Osteoblast (primary cell): ENCODE results near the gene WDR45B. TPM values are rescaled to one million over a fixed set of nuclear protein-coding genes. Genes with fewer than 3 reads are reported as not detected.
"Not testable (repeated sequence)": the region's sequence is repeated elsewhere in the genome, so short reads cannot be mapped to it uniquely, and the experiment has no call there.

Source experiments
- DNase-seq: peaks from one replicate; pipeline ENCODE4 v3.0.0; 2011; ENCODE audit warnings: low spot score, mixed read lengths; ENCODE audit not compliant: insufficient read length; ENCODE audit errors: missing footprints
- H2AFZ ChIP-seq: 2 replicates; pipeline ENCODE4 v1.6.0; 2011; ENCODE audit warnings: mild to moderate bottlenecking, low read length
- H3K27ac ChIP-seq: 2 replicates; pipeline ENCODE4 v1.5.1; 2011; ENCODE audit warnings: mild to moderate bottlenecking, low read depth, low read length, moderate library complexity
- H3K27me3 ChIP-seq: 2 replicates; pipeline ENCODE4 v1.6.0; 2012; ENCODE audit warnings: mild to moderate bottlenecking, control low read depth, inconsistent platforms, low read length, moderate library complexity; ENCODE audit not compliant: insufficient read depth
- H3K36me3 ChIP-seq: 2 replicates; pipeline ENCODE4 v1.5.1; 2011; ENCODE audit warnings: mild to moderate bottlenecking, low read length, control low read depth, moderate library complexity; ENCODE audit not compliant: insufficient read depth
- H3K4me1 ChIP-seq: 2 replicates; pipeline ENCODE4 v1.5.1; 2011; ENCODE audit warnings: mild to moderate bottlenecking, low read length, control low read depth, moderate library complexity; ENCODE audit not compliant: insufficient read depth
- H3K4me2 ChIP-seq: 2 replicates; pipeline ENCODE4 v1.6.0; 2011; ENCODE audit warnings: mild to moderate bottlenecking, low read length; ENCODE audit not compliant: insufficient read depth
- H3K4me3 ChIP-seq: fragments of 200-600 bp; sonication (generic); 3 replicates; pipeline ENCODE4 v1.5.1; 2012; ENCODE audit warnings: mild to moderate bottlenecking, low read length, inconsistent platforms; ENCODE audit not compliant: insufficient read depth
- H3K79me2 ChIP-seq: 2 replicates; pipeline ENCODE4 v1.6.0; 2012; ENCODE audit warnings: mild to moderate bottlenecking, low read length, control low read depth, inconsistent platforms; ENCODE audit not compliant: insufficient read depth
- H3K9me3 ChIP-seq: 2 replicates; pipeline ENCODE4 v1.5.1; 2011; ENCODE audit warnings: low read depth, low read length, control low read depth
- H4K20me1 ChIP-seq: 2 replicates; pipeline ENCODE4 v1.6.0; 2012; ENCODE audit warnings: mild to moderate bottlenecking, low read length, control low read depth; ENCODE audit not compliant: insufficient read depth
- total RNA-seq: library from RNA; depleted of rRNA; stranded (reverse); fragments of >200 nt; gene quantifications from 2 replicates; pipeline ENCODE4 v1.2.3, GENCODE V29; 2012
- TF ChIP-seq, protein P1 (sequence below): IDR thresholded peaks from 2 replicates; pipeline ENCODE4 v1.5.1; 2011; ENCODE audit warnings: mild to moderate bottlenecking, low read depth, low read length, moderate library complexity; ENCODE audit errors: extremely low read depth

The WDR45B gene
- total RNA-seq, 1 donor: 66.2 TPM

DNA sequence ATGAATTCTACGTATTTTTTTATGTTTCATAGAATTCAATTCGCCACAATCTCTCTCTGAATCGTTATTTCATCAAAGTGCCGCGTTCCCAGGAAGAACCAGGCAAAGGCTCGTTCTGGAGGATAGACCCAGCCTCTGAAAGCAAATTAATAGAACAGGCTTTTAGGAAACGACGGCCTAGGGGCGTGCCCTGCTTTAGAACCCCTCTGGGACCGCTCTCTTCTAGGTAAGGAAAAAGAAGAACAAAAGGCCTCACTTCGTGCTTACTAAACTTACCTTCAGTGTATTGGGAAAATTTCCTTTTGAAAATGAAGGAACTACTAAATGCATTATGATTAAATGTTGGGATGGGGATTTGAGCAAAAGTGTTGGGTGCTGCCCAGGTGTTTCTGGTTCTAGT is 65.5 kb downstream of the WDR45B start:
- peak overlapping the region; percentile 15 for H3K27ac ChIP-seq

DNA sequence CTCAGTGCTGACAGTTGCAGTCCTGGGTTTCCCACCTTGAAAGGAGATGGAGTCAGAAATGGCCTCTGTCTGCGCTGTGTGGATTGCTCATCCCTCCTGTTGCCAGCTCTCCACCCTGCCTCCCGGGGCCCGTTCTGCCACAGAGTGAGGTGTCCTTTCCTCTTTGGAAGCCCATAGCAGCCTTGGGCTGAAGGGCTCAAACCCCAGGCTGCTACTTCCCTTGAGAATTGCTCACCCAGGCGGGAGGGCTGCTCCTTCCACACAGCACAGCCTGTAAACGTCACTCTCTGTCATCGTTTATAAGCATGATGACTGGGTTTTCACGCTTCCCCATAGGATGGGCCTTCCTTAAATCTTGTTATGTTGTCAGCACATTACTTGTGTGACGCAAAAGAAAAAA is 66.0 kb downstream of the WDR45B start:
- H3K79me2 ChIP-seq: peaks cover 8% of the 10 kb centered on the region
- peak overlapping the region; percentile 15 for H3K27ac ChIP-seq
- H3K4me1 ChIP-seq: peaks cover 9% of the 10 kb centered on the region
- peaks cover 3% of the 10 kb centered on the region for H4K20me1 ChIP-seq
- TF ChIP-seq, protein P1, sequence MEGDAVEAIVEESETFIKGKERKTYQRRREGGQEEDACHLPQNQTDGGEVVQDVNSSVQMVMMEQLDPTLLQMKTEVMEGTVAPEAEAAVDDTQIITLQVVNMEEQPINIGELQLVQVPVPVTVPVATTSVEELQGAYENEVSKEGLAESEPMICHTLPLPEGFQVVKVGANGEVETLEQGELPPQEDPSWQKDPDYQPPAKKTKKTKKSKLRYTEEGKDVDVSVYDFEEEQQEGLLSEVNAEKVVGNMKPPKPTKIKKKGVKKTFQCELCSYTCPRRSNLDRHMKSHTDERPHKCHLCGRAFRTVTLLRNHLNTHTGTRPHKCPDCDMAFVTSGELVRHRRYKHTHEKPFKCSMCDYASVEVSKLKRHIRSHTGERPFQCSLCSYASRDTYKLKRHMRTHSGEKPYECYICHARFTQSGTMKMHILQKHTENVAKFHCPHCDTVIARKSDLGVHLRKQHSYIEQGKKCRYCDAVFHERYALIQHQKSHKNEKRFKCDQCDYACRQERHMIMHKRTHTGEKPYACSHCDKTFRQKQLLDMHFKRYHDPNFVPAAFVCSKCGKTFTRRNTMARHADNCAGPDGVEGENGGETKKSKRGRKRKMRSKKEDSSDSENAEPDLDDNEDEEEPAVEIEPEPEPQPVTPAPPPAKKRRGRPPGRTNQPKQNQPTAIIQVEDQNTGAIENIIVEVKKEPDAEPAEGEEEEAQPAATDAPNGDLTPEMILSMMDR: no peak
- H2AFZ ChIP-seq: no peak overlapping the region
- no peaks in the 10 kb centered on the region for H3K9me3 ChIP-seq
- DNase-seq: peak; percentile 97
- H3K27me3 ChIP-seq: no peaks in the 10 kb centered on the region
- peaks cover 41% of the 10 kb centered on the region for H3K36me3 ChIP-seq
- H3K4me3 ChIP-seq: no peak overlapping the region
- no peak overlapping the region for H3K4me2 ChIP-seq

More for the DNA sequence above, 65.5 kb downstream of the WDR45B start:
- DNase-seq: peak; percentile 71
- peaks cover 43% of the 10 kb centered on the region for H3K36me3 ChIP-seq
- no peaks in the 10 kb centered on the region for H3K27me3 ChIP-seq
- no peaks in the 10 kb centered on the region for H3K9me3 ChIP-seq
- H2AFZ ChIP-seq: no peak overlapping the region
- peaks cover 8% of the 10 kb centered on the region for H3K79me2 ChIP-seq
- peaks cover 9% of the 10 kb centered on the region for H3K4me1 ChIP-seq
- H4K20me1 ChIP-seq: peaks cover 3% of the 10 kb centered on the region
- H3K4me3 ChIP-seq: no peak overlapping the region
- TF ChIP-seq, protein P1: no peak
- no peak overlapping the region for H3K4me2 ChIP-seq

DNA sequence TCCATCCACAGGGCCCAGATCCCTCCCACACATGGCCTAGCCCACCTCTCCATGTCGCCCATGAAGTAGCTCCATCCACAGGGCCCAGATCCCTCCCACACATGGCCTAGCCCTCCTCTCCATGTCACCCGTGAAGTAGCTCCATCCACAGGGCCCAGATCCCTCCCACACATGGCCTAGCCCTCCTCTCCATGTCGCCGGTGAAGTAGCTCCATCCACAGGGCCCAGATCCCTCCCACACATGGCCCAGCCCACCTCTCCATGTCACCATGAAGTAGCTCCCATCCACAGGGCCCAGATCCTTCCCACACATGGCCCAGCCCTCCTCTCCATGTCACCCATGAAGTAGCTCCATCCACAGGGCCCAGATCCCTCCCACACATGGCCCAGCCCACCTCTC is 68.3 kb downstream of the WDR45B start:
- H4K20me1 ChIP-seq, H3K27ac ChIP-seq, H3K27me3 ChIP-seq, H3K4me2 ChIP-seq, H2AFZ ChIP-seq, H3K4me1 ChIP-seq, H3K9me3 ChIP-seq, DNase-seq, H3K4me3 ChIP-seq: not testable (repeated sequence)
- Histone ChIP-seq H3K36me3 (peaks cover 36% of the 10 kb centered on the region), H3K79me2 (peaks cover 11% of the 10 kb centered on the region)

DNA sequence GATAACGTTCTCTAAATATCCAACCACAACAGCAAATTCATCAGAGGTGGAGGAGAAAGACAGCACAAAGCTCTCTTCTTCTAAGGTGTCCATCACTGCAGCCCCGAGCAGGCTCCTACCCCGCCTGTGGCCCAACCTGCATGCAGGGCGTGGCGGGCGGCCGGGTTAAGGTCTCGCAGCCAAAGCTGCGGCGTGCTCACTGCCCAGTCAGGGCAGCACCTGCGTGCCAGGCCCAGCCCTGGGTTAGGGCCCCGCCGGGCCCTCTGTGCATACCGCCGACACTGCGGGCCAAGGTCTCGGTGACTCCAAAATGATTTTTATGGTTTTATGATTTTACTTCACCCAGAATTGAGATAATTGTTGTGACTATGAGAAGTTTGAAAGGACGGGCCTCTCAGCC is 70.9 kb downstream of the WDR45B start:
- DNase-seq: peak; percentile 42
- Histone ChIP-seq H3K4me2 (no peak overlapping the region), H3K9me3 (no peaks in the 10 kb centered on the region), H3K36me3 (peaks cover 31% of the 10 kb centered on the region), H3K27me3 (no peaks in the 10 kb centered on the region), H3K4me1 (peaks cover 5% of the 10 kb centered on the region), H3K4me3 (no peak overlapping the region), H3K79me2 (peaks cover 20% of the 10 kb centered on the region), H2AFZ (no peak overlapping the region), H3K27ac (no peak overlapping the region), H4K20me1 (peaks cover 9% of the 10 kb centered on the region)
- TF ChIP-seq, protein P1: no peak

DNA sequence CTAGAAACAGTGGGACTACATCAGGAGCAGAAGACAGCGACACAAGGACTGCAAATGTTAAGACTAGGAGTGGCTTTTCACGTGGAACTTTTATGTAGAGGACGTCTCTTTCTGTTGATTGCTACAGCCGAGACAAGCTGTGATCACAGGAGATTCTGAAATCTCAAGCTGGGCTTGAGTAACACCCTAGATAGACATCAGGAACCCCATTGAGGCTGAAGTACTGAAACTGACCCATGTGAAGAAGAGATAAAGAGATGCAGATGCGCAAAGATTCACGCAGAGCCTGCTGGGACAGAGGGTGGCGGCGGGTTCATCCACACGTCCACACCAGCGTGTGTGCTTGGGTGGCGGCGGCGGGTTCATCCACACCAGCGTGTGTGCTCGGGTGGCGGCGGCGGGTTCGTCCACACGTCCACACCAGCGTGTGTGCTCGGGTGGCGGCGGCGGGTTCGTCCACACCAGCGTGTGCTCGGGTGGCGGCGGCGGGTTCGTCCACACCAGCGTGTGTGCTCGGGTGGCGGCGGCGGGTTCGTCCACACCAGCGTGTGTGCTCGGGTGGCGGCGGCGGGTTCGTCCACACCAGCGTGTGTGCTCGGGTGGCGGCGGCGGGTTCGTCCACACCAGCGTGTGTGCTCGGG is 72.5 kb downstream of the WDR45B start:
- H3K27me3 ChIP-seq, H2AFZ ChIP-seq, H3K4me3 ChIP-seq, H3K9me3 ChIP-seq, H3K4me1 ChIP-seq, H4K20me1 ChIP-seq, H3K27ac ChIP-seq, H3K4me2 ChIP-seq: not testable (repeated sequence)
- peak; percentile 36 for DNase-seq
- H3K79me2 ChIP-seq: peaks cover 28% of the 10 kb centered on the region
- peaks cover 45% of the 10 kb centered on the region for H3K36me3 ChIP-seq
